Naive thymus-derived CD8-positive, alpha-beta T cell (primary cell): ENCODE data around the gene DPF3. TPM values are rescaled to one million over a fixed set of nuclear protein-coding genes. Genes with fewer than 3 reads are reported as not detected.

Source experiments
- ATAC-seq, 2 donors: fragments of 150-1000 bp; cut with Tn5 transposase in 1 of 2; sonication (Bioruptor Pico), chemical (Tn5 transposase) in 1 of 2; 1 replicate in 1 of 2; 2 replicates in 1 of 2; pipeline ENCODE4 v1.10.0; 2021; ENCODE audit warnings: mild to moderate bottlenecking in 2 of 2, moderate library complexity in 2 of 2
- POLR2A ChIA-PET: fragments of 350-600 bp; sonication (Branson Sonifier 250); formaldehyde crosslinking; loops from one replicate; lab custom pipeline; 2021; ENCODE audit warnings: antibody characterized with exemption; lab: Charles Lee
- DNase-seq, 10 donors: peaks; one replicate each; pipeline versions ENCODE4 v3.0.0 to v3.0.0-alpha.2; 2020 to 2022
- H3K27ac Mint-ChIP-seq, 10 donors: one replicate each; pipeline ENCODE4 v1.8.0; 2020 to 2022; ENCODE audit warnings: mild to moderate bottlenecking in 10 of 10, mixed read lengths in 10 of 10, moderate library complexity in 4 of 10, inconsistent platforms in 1 of 10
- H3K27me3 Mint-ChIP-seq, 5 donors: one replicate each; pipeline ENCODE4 v1.8.0; 2021 to 2022; ENCODE audit warnings: mixed read lengths in 5 of 5
- H3K36me3 Mint-ChIP-seq, 3 donors: one replicate each; pipeline ENCODE4 v1.8.0; 2020 to 2022; ENCODE audit warnings: mixed read lengths in 3 of 3, mild to moderate bottlenecking in 2 of 3, inconsistent platforms in 1 of 3
- H3K4me1 Mint-ChIP-seq, 4 donors: one replicate each; pipeline ENCODE4 v1.8.0; 2021 to 2022; ENCODE audit warnings: mixed read lengths in 4 of 4
- H3K4me3 Mint-ChIP-seq, 10 donors: one replicate each; pipeline ENCODE4 v1.8.0; 2020 to 2022; ENCODE audit warnings: mild to moderate bottlenecking in 10 of 10, mixed read lengths in 10 of 10, moderate library complexity in 6 of 10, inconsistent platforms in 1 of 10
- H3K9me3 Mint-ChIP-seq, 9 donors: one replicate each; pipeline ENCODE4 v1.8.0; 2020 to 2022; ENCODE audit warnings: mixed read lengths in 9 of 9, mild to moderate bottlenecking in 3 of 9, inconsistent platforms in 1 of 9, moderate library complexity in 1 of 9
- polyA plus RNA-seq, 3 donors: library from polyadenylated mRNA; unstranded; fragments of 300-500 nt; fragmentation: Illumina TruSeq; gene quantifications; one replicate each; pipeline ENCODE4 v1.2.3, GENCODE V29; 2021
- total RNA-seq, 8 experiments: library from RNA in 2 of 8; stranded (reverse) in 2 of 8; gene quantifications; one replicate each; pipeline ENCODE4 v1.2.3 and lab custom pipeline; 2021 to 2026

The DPF3 gene
- total and polyA plus RNA-seq, 5 experiments from 2014 or later = 0.35 to 0.58 (median 0.52) TPM

DNA sequence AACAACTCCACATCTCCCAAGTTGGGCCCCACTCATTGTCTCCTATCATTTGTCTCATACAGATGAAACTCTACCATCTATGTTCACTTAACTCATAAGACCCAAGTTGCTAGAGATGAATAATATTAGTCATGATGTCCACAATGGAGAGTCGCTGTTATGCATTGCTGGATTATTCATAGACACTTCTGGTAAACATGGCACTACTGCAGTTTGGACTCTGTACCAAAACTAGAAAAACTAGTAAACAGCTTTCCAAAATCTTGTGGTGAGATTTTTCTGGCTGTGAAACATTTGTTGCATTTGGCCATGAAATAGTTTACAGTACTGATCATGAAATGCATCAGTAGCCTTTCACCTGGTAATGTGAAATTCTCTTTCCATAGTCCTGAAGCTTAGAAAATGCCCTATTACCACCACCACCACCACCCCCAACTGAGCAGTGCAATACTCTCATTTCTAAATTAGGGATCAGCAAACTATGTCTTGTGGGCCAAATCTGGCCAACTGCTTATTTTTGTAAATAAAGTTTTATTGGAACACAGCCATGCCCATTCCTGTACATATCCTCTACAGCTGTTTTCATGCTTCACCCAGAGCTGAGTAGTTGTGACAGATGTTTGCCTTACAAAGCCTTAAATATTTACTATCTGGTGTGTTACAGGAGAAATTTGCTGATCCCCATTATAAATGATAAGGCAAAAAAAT is 236.5 kb downstream of the DPF3 start:
- H3K9me3 Mint-ChIP-seq = no peaks in the 10 kb centered on the region
- no peak for DNase-seq
- POLR2A ChIA-PET = no interaction called here
- no peaks in the 10 kb centered on the region for H3K36me3 Mint-ChIP-seq
- peaks cover 0 to 2% (median 1%) of the 10 kb centered on the region in 5 donors for H3K27me3 Mint-ChIP-seq
- H3K27ac Mint-ChIP-seq = no peak overlapping the region
- H3K4me3 Mint-ChIP-seq = no peak overlapping the region
- H3K4me1 Mint-ChIP-seq = peaks cover 0 to 9% (median 4%) of the 10 kb centered on the region in 4 donors
- ATAC-seq = no peak

DNA sequence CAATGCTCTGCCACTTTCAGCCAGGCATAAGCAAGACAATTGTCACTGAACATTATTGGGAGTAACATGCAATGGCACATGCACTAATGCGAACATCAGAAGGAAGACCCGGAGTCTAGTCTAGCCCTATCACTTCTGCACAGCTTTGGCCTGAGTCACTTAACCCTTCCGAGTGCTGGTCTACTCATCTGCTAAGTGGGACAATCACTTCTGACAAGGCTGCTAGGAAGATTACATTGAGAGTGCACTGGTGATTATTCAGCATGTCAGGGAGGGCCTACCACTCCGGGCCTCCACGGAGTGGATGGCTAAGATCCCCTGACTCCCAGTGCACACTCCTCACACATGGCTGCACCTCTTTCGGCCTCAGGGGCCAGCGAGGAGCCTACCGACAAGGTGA is 240.9 kb downstream of the DPF3 start:
- ATAC-seq = no peak
- H3K27me3 Mint-ChIP-seq = peaks cover 0 to 6% (median 4%) of the 10 kb centered on the region in 5 donors
- POLR2A ChIA-PET = no interaction called here
- no peak overlapping the region for H3K4me3 Mint-ChIP-seq
- H3K27ac Mint-ChIP-seq = no peak overlapping the region
- H3K9me3 Mint-ChIP-seq = no peaks in the 10 kb centered on the region
- no peaks in the 10 kb centered on the region for H3K36me3 Mint-ChIP-seq
- no peak for DNase-seq
- no peaks in the 10 kb centered on the region for H3K4me1 Mint-ChIP-seq

DNA sequence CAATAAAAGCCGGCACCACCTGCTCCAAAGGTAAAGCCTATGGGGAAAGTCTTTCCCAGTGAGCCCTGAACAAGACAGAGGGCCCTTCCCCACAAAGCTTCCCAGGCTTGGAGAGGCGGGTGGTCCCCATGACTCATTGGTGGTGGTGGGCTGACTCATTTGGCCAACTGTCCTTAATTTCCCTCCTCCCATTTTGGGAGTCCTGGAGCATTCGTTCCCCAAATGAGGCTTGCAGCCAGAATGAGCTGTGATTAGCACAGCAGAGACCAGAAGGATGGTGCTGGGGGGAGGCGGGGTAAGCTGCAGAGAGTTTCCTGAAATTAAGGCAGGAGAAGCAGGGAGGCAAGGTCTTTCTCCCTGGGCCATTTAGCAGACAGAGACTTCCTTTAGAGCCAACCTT is 241.7 kb downstream of the DPF3 start:
- H3K9me3 Mint-ChIP-seq = no peaks in the 10 kb centered on the region
- no peak overlapping the region for H3K4me3 Mint-ChIP-seq
- H3K27me3 Mint-ChIP-seq = peaks cover 0 to 6% (median 4%) of the 10 kb centered on the region in 5 donors
- no peak for DNase-seq
- H3K4me1 Mint-ChIP-seq = no peaks in the 10 kb centered on the region
- no peak overlapping the region for H3K27ac Mint-ChIP-seq
- POLR2A ChIA-PET = no interaction called here
- H3K36me3 Mint-ChIP-seq = no peaks in the 10 kb centered on the region
- no peak for ATAC-seq

DNA sequence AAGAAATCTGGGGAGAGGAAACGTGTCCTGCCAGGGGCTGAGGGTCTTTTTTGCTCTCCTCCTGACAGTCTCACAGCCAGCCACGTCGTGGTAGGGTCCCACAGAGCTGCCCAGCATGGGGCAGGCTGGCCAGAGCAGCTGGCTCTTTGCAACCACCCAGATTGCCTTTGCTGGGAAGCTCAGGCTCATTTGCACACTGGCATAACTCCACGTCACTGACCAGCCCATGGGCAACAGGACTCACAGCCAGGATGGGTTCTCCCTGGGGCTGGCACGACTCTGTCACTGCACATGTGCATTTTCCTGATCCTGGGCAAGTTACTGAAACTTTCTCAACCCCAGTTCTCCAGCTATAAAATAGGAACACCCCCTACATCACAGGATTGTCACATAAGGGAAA is 242.2 kb downstream of the DPF3 start:
- no peaks in the 10 kb centered on the region for H3K4me1 Mint-ChIP-seq
- no peak for ATAC-seq
- POLR2A ChIA-PET = no interaction called here

DNA sequence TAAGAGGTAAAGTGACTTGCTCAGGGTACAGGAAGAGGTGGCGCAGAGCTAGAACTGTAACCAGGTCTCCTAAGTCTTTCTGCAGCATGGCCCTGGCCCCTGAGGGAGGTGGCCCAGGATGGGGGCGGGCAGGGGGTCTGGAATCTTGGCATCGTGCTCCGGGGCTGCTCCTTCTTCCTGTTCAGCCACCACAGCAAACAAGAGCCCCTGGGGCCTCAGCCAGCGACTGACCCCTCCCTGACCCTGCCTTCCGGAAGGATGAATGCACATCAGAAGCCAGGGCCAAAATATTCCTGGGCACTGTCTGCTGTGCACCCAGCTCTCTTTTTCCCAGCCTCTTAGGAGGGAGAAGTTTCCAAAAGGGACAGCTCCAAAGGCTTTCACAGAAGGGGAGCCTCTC is 242.8 kb downstream of the DPF3 start:
- DNase-seq (no peak), ATAC-seq (no peak)
- no peaks in the 10 kb centered on the region for H3K9me3 Mint-ChIP-seq
- H3K27me3 Mint-ChIP-seq = peaks cover 0 to 8% (median 2%) of the 10 kb centered on the region in 5 donors
- POLR2A ChIA-PET = no interaction called here
- H3K4me3 Mint-ChIP-seq = no peak overlapping the region
- no peaks in the 10 kb centered on the region for H3K36me3 Mint-ChIP-seq
- H3K27ac Mint-ChIP-seq = no peak overlapping the region
- H3K4me1 Mint-ChIP-seq = no peaks in the 10 kb centered on the region

More for the DNA sequence above, 242.2 kb downstream of the DPF3 start:
- no peak for DNase-seq
- Mint-ChIP-seq H3K4me3 (no peak overlapping the region), H3K27ac (no peak overlapping the region), H3K9me3 (no peaks in the 10 kb centered on the region), H3K36me3 (no peaks in the 10 kb centered on the region), H3K27me3 (peaks cover 0 to 6% (median 4%) of the 10 kb centered on the region in 5 donors)

DNA sequence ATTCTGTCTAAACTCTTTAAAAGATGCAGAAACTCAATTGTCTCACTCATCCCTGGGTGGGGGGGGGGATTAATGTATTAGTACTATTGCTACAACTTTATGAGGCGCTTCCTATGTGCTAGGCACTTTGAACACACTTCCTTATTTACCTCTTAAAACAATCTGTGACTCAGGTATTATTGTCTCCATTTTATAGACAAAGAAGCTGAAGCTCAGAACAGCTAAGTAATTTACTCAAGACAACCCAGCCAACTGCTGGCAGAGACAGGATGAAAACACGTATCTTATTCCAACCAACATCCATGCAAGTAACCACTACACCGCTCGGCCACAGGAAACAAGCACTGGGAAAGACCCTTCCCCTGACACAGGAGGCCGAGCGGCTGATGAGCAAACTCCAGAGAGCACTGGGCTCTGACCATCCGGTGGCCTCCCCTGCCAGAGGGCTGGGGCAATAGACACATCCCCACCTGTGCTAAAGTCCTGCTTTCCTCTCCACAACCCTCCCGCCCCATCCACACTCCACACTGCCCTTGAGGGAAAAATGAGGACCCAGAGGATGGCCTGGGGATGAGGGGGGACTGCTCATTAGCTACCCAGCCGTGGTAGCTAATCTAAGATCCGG is 244.2 kb downstream of the DPF3 start:
- H3K27me3 Mint-ChIP-seq = peaks cover 0 to 12% (median 2%) of the 10 kb centered on the region in 5 donors
- peaks cover 0 to 1% (median 0%) of the 10 kb centered on the region in 9 donors for H3K9me3 Mint-ChIP-seq
- no peak overlapping the region for H3K27ac Mint-ChIP-seq
- H3K36me3 Mint-ChIP-seq = no peaks in the 10 kb centered on the region
- no peak overlapping the region for H3K4me3 Mint-ChIP-seq
- DNase-seq = no peak
- no peak for ATAC-seq
- no peaks in the 10 kb centered on the region for H3K4me1 Mint-ChIP-seq
- POLR2A ChIA-PET = no interaction called here

DNA sequence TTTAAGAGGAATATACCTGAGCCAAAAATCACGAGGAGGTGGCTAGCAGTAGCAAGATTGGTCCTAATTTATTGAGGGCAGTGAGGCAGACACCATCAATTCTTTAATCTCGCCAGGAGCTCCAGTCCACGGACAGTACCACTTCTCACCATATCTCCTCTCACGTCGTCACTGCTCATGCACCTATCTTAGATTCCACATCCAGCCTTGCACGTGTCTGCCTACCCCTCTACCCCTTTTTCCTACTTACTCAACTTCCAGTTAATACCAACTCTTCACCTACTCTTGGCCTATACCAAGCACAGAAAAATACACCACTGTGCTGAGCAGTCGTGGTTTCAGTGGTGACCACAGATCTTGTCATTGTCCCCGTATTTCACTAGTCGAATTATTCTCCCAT is 246.1 kb downstream of the DPF3 start:
- Mint-ChIP-seq H3K9me3 (peaks cover 0 to 1% (median 0%) of the 10 kb centered on the region in 9 donors), H3K4me1 (no peaks in the 10 kb centered on the region), H3K4me3 (no peak overlapping the region), H3K36me3 (no peaks in the 10 kb centered on the region), H3K27me3 (peaks cover 0 to 9% (median 2%) of the 10 kb centered on the region in 5 donors), H3K27ac (no peak overlapping the region)
- POLR2A ChIA-PET = no interaction called here
- ATAC-seq (no peak), DNase-seq (no peak)

DNA sequence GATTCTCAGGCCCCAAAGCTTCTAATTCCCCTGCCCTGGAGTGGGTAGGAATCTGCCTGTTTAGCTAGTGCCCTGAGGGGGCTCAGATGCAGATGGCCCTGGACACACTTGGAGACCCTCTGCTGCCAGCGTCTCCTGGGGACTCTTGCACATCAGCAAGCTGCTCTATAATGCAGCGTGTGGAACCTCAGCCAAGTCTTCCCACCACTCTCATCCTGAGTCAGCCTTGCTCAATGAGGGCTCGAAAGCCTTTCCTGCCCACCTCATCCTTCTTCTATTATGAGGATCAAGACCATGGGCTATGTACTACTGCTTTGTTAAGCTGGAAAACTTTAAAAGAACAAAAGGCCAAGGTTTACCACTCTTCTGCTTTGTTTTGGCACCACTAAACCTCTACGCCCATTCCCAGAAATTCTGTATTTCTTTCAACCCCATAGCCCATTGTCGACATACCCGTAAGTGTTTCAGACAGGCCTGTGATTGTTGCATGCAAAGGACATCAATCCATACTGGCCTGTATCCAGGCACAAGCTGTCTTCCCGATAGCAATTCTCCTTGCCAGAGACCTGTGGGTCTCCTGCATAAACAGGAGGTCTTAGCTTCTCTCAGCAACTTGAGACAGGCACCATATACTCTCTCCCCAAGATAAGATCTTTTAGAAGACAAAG is 246.9 kb downstream of the DPF3 start:
- H3K4me3 Mint-ChIP-seq = no peak overlapping the region
- H3K4me1 Mint-ChIP-seq = no peaks in the 10 kb centered on the region
- POLR2A ChIA-PET = no interaction called here
- peaks cover 0 to 9% (median 2%) of the 10 kb centered on the region in 5 donors for H3K27me3 Mint-ChIP-seq
- H3K9me3 Mint-ChIP-seq = peaks cover 0 to 1% (median 0%) of the 10 kb centered on the region in 9 donors
- ATAC-seq (no peak), DNase-seq (no peak)
- no peaks in the 10 kb centered on the region for H3K36me3 Mint-ChIP-seq
- H3K27ac Mint-ChIP-seq = no peak overlapping the region

DNA sequence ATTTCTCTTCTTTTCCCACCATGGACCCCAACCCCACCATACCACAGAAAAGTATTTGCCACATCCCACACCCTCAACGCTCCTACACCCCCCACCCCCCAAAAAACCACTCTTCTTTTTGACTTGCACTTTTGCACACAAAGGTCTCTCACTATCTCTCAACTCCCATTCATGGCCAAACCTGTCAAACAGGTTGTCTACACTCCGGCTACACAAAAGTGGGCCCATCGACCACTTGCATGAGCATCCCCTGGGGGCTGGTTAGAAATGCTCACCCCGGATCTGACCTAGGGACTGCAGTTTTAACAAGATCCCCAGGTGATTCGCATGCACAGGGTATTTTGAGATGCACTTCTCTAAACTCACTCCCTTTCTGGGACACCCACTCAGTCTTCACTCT is 248.2 kb downstream of the DPF3 start:
- DNase-seq (no peak), ATAC-seq (no peak)
- Mint-ChIP-seq H3K9me3 (peaks cover 0 to 3% (median 0%) of the 10 kb centered on the region in 9 donors), H3K36me3 (peaks cover 0 to 2% (median 0%) of the 10 kb centered on the region in 3 donors), H3K27me3 (peaks cover 0 to 8% (median 2%) of the 10 kb centered on the region in 5 donors), H3K4me1 (no peaks in the 10 kb centered on the region), H3K4me3 (no peak overlapping the region), H3K27ac (no peak overlapping the region)
- POLR2A ChIA-PET = no interaction called here

DNA sequence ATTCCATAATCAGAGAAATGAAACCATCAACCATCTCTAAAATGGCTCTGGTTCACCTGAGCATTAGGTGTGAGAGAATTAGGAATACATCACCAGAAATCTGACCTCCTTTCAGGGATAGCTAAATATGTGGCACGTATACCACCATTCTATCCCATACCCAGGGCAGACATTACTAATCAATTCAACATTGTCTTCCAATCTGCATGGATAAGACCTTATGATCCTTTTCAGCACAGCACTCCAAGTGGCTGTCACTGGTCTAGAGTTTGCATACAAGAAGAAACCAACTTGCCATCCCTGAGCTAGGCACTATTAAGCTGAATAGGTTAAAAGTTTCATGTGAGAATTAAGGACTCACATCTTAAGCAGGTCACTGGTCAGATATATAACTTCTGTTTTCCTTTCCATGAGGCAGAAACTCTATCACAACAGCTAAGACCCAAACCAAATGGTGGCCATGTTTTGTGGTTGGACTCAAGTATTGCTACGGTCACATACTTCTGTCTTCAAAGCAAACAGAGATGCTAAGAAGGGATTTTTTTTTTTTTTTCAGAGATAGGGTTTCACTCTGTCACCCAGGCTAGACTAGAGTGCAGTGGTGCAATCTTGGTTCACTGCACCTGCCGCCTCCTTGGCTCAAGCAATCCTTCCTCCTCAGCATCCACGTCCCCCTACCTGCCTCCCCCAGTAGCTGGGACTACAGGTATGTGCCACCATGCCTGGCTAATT is 249.0 kb downstream of the DPF3 start:
- Mint-ChIP-seq H3K4me3 (no peak overlapping the region), H3K36me3 (peaks cover 0 to 9% (median 0%) of the 10 kb centered on the region in 3 donors), H3K27me3 (peaks cover 0 to 7% (median 1%) of the 10 kb centered on the region in 5 donors), H3K27ac (no peak overlapping the region), H3K4me1 (peaks cover 0 to 3% (median 0%) of the 10 kb centered on the region in 4 donors), H3K9me3 (peaks cover 0 to 4% (median 1%) of the 10 kb centered on the region in 9 donors)
- no peak for ATAC-seq
- DNase-seq = no peak
- POLR2A ChIA-PET = no interaction called here

DNA sequence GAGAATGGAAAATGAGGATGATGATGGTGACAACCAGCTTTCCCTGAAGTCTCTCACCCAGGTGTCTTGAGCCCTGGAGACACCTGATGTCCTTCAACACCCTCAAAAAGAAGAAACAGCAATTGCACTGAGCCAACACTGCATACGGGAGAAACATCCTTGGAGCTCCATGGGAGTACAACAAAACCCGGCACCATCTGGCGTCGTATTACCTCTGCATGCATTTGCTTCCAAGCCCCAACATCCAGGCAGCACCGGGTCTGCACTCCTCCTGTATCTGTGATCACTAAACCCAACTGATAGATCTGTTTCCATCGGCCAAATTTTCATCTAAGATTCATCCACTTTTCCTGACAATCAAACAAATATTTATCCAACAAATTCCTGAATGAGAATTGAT is 249.9 kb downstream of the DPF3 start:
- POLR2A ChIA-PET = no interaction called here

DNA sequence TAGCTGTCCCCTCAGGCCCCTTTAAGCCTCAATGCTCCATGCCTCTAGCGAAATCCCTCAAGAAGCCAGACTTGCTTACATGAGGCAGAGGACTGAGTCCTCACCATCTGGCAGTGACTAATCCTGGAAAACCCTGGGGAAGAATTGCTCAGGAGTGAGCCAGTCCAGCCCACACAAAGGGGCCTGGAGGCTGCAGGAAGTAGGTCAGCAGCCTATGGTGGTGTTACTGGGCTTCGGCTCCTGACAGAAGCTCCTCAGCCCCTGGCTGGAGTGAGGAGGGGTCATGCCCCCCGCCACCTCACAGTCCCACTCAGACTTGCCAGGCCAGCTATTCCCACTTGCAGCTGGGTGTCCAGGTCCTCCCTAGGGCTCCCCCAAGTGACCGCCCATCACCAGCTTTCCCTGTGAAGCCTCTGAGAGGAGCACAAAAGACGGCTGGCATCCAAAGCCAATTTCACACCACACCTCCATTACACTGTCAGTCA is 250.5 kb downstream of the DPF3 start:
- no peak overlapping the region for H3K4me3 Mint-ChIP-seq
- ATAC-seq = no peak
- POLR2A ChIA-PET = no interaction called here
- H3K36me3 Mint-ChIP-seq = peaks cover 0 to 13% (median 9%) of the 10 kb centered on the region in 3 donors
- peaks cover 0 to 10% (median 7%) of the 10 kb centered on the region in 9 donors for H3K9me3 Mint-ChIP-seq
- H3K4me1 Mint-ChIP-seq = peaks cover 0 to 3% (median 0%) of the 10 kb centered on the region in 4 donors
- DNase-seq = no peak
- peaks cover 0 to 5% (median 0%) of the 10 kb centered on the region in 5 donors for H3K27me3 Mint-ChIP-seq
- no peak overlapping the region for H3K27ac Mint-ChIP-seq

More for the DNA sequence above, 249.9 kb downstream of the DPF3 start:
- Mint-ChIP-seq H3K4me3 (no peak overlapping the region), H3K27me3 (peaks cover 0 to 5% (median 0%) of the 10 kb centered on the region in 5 donors), H3K4me1 (peaks cover 0 to 3% (median 0%) of the 10 kb centered on the region in 4 donors), H3K27ac (no peak overlapping the region), H3K9me3 (peaks cover 0 to 10% (median 6%) of the 10 kb centered on the region in 9 donors), H3K36me3 (peaks cover 0 to 13% (median 7%) of the 10 kb centered on the region in 3 donors)
- ATAC-seq (no peak), DNase-seq (no peak)
